ENCODE data around the gene SEMA3E.
"Not testable (repeated sequence)": the region's sequence is repeated elsewhere in the genome, so short reads cannot be mapped to it uniquely, and the experiment has no call there.

The SEMA3E gene

DNA sequence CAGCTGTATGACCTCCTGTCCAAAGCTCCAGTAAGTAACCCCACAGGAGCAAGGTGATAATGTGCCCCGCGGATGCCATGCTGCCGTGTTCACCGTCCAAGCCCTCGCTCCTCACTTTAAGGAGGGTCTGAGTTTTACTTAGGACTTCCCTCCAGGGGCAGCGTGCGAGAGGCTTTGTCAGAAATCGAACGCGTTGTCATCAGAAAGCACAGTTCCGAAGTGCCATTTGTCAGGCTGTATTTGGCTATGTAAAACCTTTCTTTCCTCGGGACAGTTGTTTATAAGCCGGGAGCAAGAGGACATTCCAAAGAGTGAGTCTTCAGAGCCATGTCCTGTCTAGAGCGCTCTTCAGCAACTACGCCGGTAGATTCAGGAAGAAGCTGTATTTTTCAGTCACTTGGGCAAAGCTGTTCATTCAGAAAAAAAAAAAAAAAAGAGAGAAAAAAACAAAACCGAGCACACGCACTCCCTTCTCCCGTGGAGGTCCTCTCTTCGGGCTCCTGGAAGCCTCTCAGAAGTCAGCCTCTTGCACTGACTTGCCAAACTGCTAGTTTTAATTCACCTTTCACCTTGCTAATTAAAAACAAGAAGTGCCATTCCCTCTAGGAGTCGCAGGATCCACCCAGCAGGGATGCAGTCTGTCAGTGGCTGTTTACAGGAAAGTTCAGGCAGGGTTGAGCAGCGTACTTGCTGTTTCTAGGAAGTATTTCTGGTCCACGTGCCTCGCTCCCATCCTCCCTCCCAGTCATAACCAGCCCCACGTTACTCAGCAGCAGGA lies at the start of gene SEMA3E:
Gene SEMA3E, minus strand, starts transcription at position 676 of the 778 bp plus-strand sequence.
- DNase-seq = no peak

DNA sequence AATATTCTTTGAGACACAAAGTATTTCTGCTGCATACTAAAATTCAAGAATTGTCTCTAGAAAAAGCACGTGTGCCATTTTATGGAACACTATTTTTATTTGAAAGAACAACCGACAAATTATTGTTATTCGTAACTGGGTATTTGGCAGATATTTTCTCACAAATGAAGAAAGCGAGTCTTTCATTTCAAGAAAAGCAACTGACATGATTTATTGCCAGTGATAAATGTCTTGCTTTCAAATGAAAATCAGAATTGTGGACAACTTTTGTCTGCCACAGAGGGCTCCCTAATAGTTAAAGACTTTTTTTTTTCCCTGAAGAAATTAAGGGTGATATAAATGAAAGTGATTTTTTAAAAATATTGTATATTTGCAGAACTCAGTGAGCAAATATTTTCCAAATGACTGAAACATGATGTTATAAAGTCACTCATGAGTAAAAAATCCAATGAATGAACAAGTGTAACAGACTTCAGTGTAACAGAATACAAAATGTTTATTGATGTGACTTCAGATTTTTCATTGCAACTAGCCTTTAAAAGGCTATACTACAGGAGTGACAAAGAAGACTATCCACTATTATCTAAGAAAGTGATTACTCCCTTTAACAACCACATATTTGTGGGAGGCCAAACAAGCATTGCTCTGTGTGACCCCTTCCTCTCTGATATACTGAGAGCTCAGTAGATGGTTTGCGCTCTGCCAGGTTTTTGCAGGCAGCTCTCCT lies 49.0 kb upstream of the SEMA3E start:
- DNase-seq = no peak

DNA sequence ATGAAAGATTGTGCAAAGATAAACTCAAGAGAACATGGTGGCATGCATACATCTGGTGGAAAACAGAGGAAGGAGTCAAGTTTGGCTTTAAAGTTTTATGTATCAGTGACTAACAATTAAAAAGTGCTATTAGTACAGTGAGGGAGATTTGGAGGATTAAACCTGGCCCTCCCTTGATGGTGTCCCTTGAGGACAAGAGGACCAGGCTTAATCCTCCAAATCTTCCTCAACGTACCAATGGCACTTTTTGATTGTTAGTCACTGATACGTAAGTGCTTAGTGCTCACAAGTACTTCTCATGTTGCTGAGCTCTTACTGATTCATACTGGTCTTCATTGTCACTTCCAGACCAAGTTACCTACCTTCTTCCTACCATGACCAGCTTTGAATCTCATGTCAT lies 47.2 kb upstream of the SEMA3E start:
- DNase-seq = no peak

GRCh38 chr7:83695128-83695960 lies 46.4 kb upstream of the SEMA3E start:
- no peak for DNase-seq

DNA sequence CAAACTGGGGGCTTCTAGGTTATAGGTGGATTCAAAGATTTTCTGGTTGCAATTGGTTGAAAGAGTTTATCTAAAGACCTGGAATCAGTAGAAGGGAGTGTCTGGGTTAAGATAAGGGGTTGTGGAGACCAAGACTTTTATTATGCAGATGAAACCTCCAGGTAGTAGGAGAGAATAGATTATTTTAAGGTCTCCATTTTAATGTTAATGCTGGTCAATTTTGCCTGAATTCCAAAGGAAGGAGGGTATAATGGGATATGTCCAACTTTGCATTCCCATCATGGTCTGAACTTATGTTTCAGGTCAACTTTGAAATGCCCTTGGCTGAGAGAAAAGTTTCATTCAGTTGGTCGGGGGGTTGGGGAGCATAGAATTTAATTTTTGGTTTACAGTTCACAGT lies 44.3 kb upstream of the SEMA3E start:
- no peak for DNase-seq

- no peak for DNase-seq
Measured at GRCh38 chr7:83691095-83691494, 42.2 kb upstream of the SEMA3E start.

DNA sequence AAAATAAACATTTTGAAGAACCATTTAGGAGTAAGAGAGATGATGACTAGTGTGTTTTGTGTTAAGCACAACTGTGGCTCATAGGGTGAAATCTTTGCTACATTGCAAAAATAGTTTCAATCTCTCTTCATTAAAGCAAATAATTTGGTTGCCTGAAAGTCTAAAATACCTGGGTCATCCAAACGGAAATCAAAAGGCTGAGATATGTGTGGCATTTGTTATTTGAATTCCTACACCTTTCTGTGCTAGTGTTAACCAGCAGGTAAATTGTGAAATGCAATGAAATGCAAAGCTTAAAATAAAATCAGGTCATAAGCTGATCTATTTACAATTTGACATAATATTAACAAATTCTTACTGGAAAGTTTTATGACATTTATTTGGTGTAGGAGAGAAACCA lies 40.9 kb upstream of the SEMA3E start:
- no peak for DNase-seq

DNA sequence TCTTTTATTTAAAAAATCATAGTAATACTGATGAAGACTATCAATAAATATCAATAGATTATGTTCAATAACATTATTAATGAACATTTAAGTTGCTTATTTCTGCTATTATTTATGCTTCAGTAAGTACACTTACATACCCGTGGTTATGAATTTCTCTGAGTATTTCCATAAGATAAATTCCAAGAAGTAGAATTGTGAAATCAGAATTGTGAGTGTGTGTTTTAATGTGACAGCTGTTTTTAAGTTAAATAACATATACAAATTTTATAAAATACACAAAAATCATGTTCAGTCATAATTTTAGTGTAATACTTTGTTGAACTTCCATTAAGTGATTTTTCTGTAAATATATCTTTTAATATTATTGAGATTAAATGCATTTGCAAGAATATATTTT lies 37.5 kb upstream of the SEMA3E start:
- DNase-seq = no peak

- DNase-seq = no peak
Measured at GRCh38 chr7:83684928-83685327, 36.0 kb upstream of the SEMA3E start.

- DNase-seq = no peak
Measured at GRCh38 chr7:83681200-83681778, 32.4 kb upstream of the SEMA3E start.

DNA sequence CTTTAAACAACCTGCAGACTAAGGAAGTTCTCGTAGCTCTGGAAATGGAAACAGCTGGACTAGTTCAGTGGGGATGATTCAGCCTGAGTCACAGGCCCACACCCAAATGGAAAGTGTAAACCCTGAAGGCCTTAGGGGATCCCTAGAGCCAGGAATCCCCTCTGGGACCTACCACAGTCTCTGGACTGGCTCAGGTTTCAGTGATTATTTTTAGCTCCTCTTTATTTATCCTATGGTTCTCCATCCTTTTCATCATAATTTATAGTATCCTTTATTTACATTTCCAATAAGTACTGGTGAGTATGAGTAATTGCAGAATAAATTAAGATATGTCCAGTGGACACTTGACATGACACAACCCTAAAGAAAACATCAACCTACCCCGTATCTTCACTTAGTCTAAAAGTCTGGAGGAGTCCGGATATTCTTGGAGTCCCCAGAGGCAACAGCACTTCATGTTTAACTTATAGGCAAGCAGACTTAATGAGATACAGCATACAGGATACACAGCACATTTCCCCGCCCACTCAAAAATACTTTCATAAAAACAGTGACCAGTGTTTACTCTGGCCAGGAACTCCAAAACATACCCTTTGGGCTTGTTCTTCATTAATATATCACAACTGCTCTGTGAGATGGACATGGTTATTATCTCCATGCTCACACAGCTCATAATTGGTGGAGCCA lies 28.4 kb upstream of the SEMA3E start:
- no peak for DNase-seq

DNA sequence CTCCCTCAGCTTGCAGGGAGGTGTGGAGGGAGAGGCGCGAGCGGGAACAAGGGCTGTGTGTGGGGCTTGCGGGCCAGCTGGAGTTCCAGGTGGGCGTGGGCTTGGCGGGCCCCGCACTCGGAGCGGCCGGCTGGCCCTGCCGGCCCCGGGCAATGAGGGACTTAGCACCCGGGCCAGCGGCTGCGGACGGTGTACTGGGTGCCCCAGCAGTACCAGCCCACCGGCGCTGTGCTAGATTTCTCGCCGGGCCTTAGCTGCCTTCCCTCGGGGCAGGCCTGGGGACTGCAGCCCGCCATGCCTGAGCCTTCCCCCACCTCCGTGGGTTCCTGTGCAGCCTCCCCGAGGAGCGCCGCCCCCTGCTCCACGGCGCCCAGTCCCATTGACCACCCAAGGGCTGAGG lies 24.4 kb upstream of the SEMA3E start:
- DNase-seq = not testable (repeated sequence)

- DNase-seq = no peak
Measured at GRCh38 chr7:83672157-83672556, 23.2 kb upstream of the SEMA3E start.

DNA sequence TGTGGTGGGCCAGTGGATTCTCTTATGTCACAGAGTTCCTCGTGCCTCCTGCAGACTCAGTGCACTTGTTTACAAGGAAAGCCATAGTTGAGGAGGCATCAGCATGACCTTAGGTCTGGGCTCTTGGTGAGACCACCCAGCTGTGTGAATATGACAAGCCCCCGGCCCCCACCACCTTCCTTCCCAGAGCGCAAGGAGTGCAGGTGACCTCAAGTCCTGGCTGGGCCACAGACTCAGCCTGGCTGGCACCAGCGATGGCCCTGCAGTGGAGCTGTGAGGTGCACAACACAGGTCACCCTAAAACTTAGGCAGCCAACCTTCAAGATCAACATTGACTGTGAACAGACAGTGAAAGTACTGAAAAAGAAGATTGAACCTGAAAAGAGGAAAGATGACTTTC lies 14.2 kb upstream of the SEMA3E start:
- DNase-seq = no peak

DNA sequence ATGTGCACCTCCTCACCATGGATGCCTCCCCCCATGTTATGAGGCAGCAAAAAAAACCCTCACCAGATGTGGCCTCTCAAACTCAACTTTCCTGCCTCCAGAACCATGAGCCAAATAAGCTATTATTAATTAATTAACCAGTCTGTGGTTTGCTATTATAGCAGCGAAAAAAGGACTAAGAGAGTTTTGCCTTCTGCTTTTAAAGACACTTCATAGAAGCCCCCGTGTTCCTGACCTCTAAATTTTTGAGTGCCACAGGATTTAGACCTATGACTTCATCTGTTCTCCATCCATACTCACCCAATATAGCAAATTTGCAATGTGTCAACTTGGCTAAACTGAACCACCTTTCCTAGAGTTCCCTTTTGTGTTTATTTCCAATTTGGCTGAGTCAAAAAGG lies 9.2 kb upstream of the SEMA3E start:
- no peak for DNase-seq

- peak; percentile 19 for DNase-seq
Measured at GRCh38 chr7:83655951-83656556, 7.1 kb upstream of the SEMA3E start.

DNA sequence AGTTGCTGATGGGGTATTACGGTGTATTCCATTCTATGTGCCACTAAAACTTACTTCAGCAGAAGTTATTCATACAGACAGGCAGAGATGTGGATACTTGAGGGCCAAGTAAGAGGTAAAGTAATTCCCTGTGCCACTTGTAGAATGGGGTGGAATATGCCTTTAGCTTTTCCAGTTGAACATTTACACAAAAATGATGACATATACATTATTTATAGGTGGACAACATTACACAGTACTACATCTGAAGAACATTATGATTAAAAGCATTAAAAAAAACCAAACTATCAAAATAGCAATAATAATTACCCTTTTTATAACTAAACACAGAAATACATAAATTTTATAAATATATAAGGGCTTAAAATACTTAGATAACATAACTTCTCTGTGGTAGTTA lies 3.5 kb upstream of the SEMA3E start:
- DNase-seq = no peak

GRCh38 chr7:83649701-83650100 lies 762 bp upstream of the SEMA3E start:
- no peak for DNase-seq

DNA sequence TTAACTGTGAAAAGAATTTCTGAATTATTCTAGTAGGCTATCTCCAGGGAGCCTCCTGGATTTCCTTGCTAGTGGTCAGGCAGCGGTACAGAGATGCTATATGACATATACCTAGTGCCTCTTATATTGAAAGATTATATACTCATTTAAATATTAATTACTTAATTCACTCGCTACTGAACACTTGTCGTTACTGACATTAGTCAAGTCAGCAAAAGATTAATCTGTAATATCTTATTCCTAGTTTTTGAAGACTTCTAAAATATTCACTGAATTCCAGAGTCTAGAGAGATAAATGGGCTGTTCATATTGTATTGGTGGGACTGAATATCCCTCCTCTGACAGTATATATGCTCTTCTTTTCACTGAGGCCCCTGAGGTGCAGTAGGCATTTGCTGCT lies 2.9 kb downstream of the SEMA3E start:
- DNase-seq = no peak

GRCh38 chr7:83643739-83644138 lies 5.2 kb downstream of the SEMA3E start:
- DNase-seq = peak; percentile 60

- DNase-seq = no peak
Measured at GRCh38 chr7:83643012-83643411, 5.9 kb downstream of the SEMA3E start.
